ENCODE measurements around the gene PRCD. TPM values are rescaled to one million over a fixed set of nuclear protein-coding genes. Genes with fewer than 3 reads are reported as not detected.
A peak's percentile ranks its signal among the peaks of the same experiment; 100 is the strongest.

Gene PRCD
- total and polyA plus RNA-seq, 12 donors = 1.5 to 17.3 (median 2.6) TPM

DNA sequence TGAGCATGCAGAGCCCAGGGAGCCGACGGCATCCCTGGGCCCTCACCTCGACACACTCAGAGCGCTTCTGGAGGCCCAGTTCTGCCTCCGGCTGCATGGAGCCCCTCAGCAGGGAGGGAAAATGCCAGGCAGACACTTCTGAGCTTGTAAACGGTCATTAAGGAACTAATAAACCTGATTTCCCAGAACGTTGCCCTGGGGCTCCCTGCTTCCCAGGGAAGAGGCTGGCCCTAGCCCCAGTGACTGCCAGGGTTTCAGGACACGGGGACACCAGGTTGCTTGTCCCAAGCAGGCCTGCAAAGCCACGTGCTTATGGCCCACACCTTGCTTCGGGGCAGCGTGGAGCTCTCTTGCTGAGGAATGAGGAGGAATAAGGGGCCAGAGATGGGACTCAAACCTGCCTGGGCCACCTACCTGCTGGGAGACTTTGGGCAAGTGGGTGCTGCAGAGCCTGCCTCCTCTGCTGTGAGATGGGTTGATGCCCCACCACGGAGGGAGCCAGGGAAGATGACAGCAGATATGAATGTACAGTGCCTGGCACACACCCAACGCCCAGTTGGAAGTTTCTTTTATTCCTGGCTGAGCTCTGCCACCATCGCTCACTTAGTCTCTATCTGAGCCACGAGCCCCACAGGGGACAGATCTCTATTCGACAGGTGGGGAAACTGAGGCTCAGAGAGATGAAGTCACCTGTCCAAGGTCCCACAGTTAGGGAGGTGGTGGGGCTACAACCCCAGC, 44.0 kb upstream of the PRCD start:
- 80 to 84% methylated on average over 16 of the region's 16 CpGs for WGBS, 2 donors
- Histone ChIP-seq H3K4me1 (peaks cover 27 to 94% (median 73%) of the 10 kb centered on the region in 9 donors), H3K9me3 (no peaks in the 10 kb centered on the region), H3K4me3 (no peak overlapping the region), H3K27ac (peak overlapping the region in 4 of 10 donors; percentile 2 to 96 (median 8)), H3K36me3 (no peaks in the 10 kb centered on the region), H3K27me3 (no peaks in the 10 kb centered on the region)
- intact Hi-C loops (cut with DNase I) = no loop called here
- DNase-seq = peak in 1 of 2 donors; percentile 9
- no peak for ATAC-seq
- TF ChIP-seq, protein P1, sequence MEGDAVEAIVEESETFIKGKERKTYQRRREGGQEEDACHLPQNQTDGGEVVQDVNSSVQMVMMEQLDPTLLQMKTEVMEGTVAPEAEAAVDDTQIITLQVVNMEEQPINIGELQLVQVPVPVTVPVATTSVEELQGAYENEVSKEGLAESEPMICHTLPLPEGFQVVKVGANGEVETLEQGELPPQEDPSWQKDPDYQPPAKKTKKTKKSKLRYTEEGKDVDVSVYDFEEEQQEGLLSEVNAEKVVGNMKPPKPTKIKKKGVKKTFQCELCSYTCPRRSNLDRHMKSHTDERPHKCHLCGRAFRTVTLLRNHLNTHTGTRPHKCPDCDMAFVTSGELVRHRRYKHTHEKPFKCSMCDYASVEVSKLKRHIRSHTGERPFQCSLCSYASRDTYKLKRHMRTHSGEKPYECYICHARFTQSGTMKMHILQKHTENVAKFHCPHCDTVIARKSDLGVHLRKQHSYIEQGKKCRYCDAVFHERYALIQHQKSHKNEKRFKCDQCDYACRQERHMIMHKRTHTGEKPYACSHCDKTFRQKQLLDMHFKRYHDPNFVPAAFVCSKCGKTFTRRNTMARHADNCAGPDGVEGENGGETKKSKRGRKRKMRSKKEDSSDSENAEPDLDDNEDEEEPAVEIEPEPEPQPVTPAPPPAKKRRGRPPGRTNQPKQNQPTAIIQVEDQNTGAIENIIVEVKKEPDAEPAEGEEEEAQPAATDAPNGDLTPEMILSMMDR (IDR thresholded peaks at IDR 0.05) = no peak

DNA sequence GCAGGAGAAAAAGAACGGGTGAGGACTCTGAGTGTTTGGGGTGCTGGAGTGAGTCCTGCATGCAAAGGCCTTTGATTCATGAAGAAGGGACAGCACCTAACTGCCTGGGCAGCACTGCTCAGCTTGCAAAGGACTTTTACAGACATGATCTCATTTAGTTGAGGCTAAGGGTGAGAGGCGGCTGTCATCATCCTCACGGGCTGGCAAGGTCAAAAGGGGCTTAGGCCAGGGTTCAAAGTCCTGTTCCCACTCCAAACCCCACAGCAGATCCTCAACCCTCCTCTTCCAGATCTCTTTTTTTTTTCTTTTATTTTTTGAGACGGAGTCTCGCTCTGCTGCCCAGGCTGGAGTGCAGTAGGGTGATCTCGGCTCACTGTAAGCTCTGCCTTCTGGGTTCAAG, 43.4 kb upstream of the PRCD start:
- peak overlapping the region in 3 of 10 donors; percentile 2 to 96 (median 7) for H3K27ac ChIP-seq
- 90 to 94% methylated on average over 6 of the region's 6 CpGs for WGBS, 2 donors
- TF ChIP-seq, protein P1 (IDR thresholded peaks at IDR 0.05) = no peak
- no peaks in the 10 kb centered on the region for H3K27me3 ChIP-seq
- ATAC-seq (no peak), DNase-seq (no peak)
- no peaks in the 10 kb centered on the region for H3K36me3 ChIP-seq
- peaks cover 27 to 88% (median 68%) of the 10 kb centered on the region in 9 donors for H3K4me1 ChIP-seq
- H3K9me3 ChIP-seq = no peaks in the 10 kb centered on the region
- no peak overlapping the region for H3K4me3 ChIP-seq
- intact Hi-C loops (cut with DNase I) = no loop called here

DNA sequence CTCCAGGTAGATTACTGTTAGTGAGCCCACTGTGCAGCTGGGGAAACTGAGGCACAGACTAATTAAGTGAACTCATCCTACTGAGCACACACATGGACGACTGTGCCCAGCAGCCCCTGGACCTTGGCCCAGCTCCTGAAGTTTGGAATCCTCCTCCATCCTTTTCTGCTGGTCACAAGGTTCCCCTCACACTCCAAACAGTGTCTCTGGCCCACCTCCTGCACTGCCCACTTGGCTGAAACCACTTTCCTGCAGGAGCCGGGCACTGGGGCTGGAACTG, 42.2 kb upstream of the PRCD start:
- Histone ChIP-seq H3K36me3 (no peaks in the 10 kb centered on the region), H3K9me3 (no peaks in the 10 kb centered on the region), H3K27ac (peak overlapping the region; percentile 87 to 97 (median 94)), H3K4me1 (peaks cover 25 to 88% (median 65%) of the 10 kb centered on the region in 9 donors), H3K27me3 (no peaks in the 10 kb centered on the region), H3K4me3 (peak overlapping the region in 7 of 10 donors; percentile 2 to 38 (median 30))
- WGBS, 2 donors = 19 to 33% methylated on average over 2 of the region's 2 CpGs
- ATAC-seq (no peak), DNase-seq (no peak)
- intact Hi-C loops (cut with DNase I) = no loop called here
- TF ChIP-seq, protein P1 (IDR thresholded peaks at IDR 0.05) = no peak

DNA sequence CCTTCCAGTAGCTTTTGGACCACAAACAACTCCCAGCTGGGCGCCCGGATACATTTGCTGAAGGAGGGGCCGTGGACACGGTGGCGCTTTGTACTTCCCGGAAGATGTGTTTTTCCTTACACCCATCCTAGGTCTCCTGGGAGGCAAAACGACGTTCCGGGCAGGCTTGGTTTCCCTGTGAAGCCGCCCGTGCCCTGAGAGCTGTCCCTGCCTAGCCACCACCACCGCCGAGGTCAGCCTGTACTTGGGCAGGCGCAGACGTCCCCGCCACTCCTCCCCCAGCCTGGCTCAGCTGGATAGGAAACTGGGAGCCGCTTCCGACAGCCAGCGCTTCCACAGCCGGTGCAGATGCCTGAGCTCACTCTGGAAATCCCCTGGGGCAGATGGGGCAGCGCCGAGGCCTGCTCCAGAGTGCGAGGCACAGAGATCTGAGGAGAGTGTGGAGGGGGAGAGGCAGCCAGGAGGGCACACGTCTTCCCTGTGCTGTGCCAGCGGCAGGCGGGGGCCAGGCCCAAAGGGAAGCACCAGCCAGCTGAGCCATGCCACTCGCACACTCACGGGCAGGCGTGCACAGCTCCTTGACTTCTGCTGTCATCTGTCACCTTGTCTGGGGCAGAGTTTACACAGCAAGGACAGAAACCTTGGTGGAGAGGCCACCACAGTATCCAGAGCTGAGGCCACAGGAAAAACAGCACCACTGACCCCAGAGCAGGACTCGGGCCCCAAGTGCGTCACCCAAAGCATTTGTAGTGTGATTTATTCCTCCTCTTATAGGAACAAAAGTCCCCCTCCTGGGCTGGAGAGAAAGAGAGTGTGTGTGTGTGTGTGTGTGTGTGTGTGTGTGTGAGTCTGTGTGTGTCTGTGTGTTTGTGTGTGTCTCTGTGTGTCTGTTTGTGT, 41.6 kb upstream of the PRCD start:
- Histone ChIP-seq H3K4me3 (peak overlapping the region in 7 of 10 donors; percentile 2 to 38 (median 30)), H3K27me3 (no peaks in the 10 kb centered on the region), H3K36me3 (no peaks in the 10 kb centered on the region), H3K4me1 (peaks cover 23 to 88% (median 59%) of the 10 kb centered on the region in 9 donors), H3K9me3 (no peaks in the 10 kb centered on the region), H3K27ac (peak overlapping the region; percentile 87 to 97 (median 94))
- intact Hi-C loops (cut with DNase I) = loop anchor here in 1 of 10 donors (2.0 kb wide), 1 partner anchor 13 kb away; no protein-coding TSS in a partner anchor
- ATAC-seq (peak; percentile 64 to 87 (median 80)), DNase-seq (peak; percentile 87 to 88)
- TF ChIP-seq, protein P1 (IDR thresholded peaks at IDR 0.05) = no peak
- 15 to 18% methylated on average over 31 of the region's 31 CpGs for WGBS, 2 donors
